Skeletal muscle satellite cell (primary cell): ENCODE measurements around the gene CNTNAP2.

Experiments used
- H3K27me3 ChIP-seq: 2 replicates; pipeline ENCODE4 v1.7.0; 2013; ENCODE audit warnings: low read length; ENCODE audit not compliant: control insufficient read depth, insufficient read depth
- H3K36me3 ChIP-seq: 2 replicates; pipeline ENCODE4 v1.7.0; 2013; ENCODE audit warnings: mild to moderate bottlenecking, control low read depth, low read length; ENCODE audit not compliant: insufficient read depth
- H3K4me1 ChIP-seq: 2 replicates; pipeline ENCODE4 v1.7.0; 2013; ENCODE audit warnings: low read length; ENCODE audit not compliant: control insufficient read depth, insufficient read depth
- H3K4me2 ChIP-seq: 2 replicates; pipeline ENCODE4 v1.7.0; 2013; ENCODE audit warnings: mild to moderate bottlenecking, low read length
- H3K4me3 ChIP-seq: 2 replicates; pipeline ENCODE4 v1.7.0; 2013; ENCODE audit warnings: low read length
- H3K9ac ChIP-seq: 2 replicates; pipeline ENCODE4 v1.7.0; 2013; ENCODE audit warnings: mild to moderate bottlenecking, low read depth, low read length, moderate library complexity
- H3K9me3 ChIP-seq: replicated peaks from 2 replicates; pipeline ENCODE4 v1.7.0; 2013; ENCODE audit warnings: mild to moderate bottlenecking, control low read depth, low read length

Gene CNTNAP2

GRCh38 chr7:147869456-147869855 lies 1752.9 kb downstream of the CNTNAP2 start:
- Histone ChIP-seq H3K4me1 (no peaks in the 10 kb centered on the region), H3K9me3 (no peaks in the 10 kb centered on the region), H3K9ac (no peak overlapping the region), H3K4me2 (no peak overlapping the region), H3K4me3 (no peak overlapping the region), H3K27me3 (no peaks in the 10 kb centered on the region), H3K36me3 (no peaks in the 10 kb centered on the region)

DNA sequence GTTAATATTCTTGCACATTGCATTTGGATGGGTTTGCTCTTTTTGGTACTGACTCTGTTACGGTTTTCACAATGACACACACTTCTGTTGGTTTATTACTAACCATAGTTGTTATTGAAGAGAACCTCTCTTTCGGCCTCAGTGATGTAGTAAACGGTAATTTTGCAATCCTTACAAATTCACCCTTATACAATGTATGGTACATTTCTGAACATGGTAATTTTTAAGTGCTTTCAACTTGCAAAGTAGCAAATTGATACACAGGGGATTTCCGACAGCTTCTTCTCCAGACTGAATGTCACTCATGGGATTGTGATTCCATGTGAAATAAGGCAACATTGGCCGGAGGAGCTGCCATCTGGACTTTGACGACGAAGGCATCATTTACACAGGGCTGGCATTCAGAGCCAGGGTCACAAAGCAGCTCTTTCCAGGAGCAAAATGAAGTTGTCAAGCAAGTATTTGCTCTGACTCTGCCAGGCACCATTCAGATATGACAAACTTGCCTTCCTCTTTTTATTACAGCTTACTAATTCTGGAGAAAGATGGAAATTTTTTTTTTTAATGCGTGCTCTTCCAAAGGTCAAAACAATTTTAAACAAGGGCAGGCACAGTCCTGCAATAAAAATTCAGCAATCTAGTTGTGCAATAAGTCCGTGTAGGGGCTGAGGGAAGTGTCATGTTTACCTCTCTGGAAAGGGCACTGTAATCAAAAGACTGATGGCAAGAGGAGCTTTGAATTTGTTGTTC lies 1762.5 kb downstream of the CNTNAP2 start:
- H3K4me3 ChIP-seq: no peak overlapping the region
- H3K9me3 ChIP-seq: no peaks in the 10 kb centered on the region
- no peak overlapping the region for H3K4me2 ChIP-seq
- no peaks in the 10 kb centered on the region for H3K4me1 ChIP-seq
- no peaks in the 10 kb centered on the region for H3K36me3 ChIP-seq
- no peaks in the 10 kb centered on the region for H3K27me3 ChIP-seq
- no peak overlapping the region for H3K9ac ChIP-seq

DNA sequence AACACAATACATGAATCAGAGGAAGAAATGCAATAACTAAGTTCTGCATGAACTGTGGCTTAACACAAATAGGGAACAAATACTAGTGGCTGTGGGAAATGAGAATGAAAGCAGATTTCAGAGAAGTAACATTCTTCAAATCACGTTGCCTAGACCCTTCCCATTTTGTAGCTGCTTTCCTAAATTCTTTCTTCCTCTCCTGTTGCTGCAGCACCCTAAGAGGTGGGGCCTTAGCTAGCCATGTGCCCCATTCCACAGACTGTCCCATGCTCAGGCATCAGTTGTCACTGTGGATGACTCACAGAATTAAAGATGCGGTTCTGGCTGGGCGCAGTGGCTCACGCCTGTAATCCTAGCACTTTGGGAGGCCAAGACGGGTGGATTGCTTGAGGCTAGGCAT lies 1769.3 kb downstream of the CNTNAP2 start:
- Histone ChIP-seq H3K4me1 (no peaks in the 10 kb centered on the region), H3K4me3 (no peak overlapping the region), H3K4me2 (no peak overlapping the region), H3K27me3 (no peaks in the 10 kb centered on the region), H3K9me3 (no peaks in the 10 kb centered on the region), H3K36me3 (no peaks in the 10 kb centered on the region), H3K9ac (no peak overlapping the region)

DNA sequence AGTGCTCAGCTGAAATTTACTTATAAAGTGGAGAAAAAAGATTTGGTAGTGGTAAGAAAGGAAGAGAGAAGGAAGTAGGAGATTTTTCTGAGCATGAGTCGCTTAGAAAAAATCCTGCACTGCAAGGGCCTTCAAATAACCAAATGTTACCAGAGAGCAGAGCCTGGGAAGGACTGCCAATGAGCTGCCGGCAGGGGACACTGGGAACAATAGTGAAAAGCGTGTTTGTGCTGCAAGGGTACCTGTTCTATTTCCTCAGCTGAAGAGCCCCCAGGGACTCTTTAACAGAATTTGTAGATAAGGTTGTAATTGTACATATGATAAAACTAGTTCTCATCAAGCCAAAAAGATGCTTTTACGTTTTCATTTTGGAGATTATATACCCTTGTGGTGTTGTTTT lies 1777.7 kb downstream of the CNTNAP2 start:
- Histone ChIP-seq H3K27me3 (no peaks in the 10 kb centered on the region), H3K9ac (no peak overlapping the region), H3K4me1 (no peaks in the 10 kb centered on the region), H3K4me3 (no peak overlapping the region), H3K36me3 (no peaks in the 10 kb centered on the region), H3K9me3 (no peaks in the 10 kb centered on the region), H3K4me2 (no peak overlapping the region)

- Histone ChIP-seq H3K4me1 (no peaks in the 10 kb centered on the region), H3K9ac (no peak overlapping the region), H3K9me3 (no peaks in the 10 kb centered on the region), H3K4me2 (no peak overlapping the region), H3K36me3 (no peaks in the 10 kb centered on the region), H3K27me3 (no peaks in the 10 kb centered on the region), H3K4me3 (no peak overlapping the region)
Measured at GRCh38 chr7:147896121-147896520, 1779.5 kb downstream of the CNTNAP2 start.

- Histone ChIP-seq H3K9ac (no peak overlapping the region), H3K4me1 (no peaks in the 10 kb centered on the region), H3K4me3 (no peak overlapping the region), H3K36me3 (no peaks in the 10 kb centered on the region), H3K27me3 (no peaks in the 10 kb centered on the region), H3K4me2 (no peak overlapping the region), H3K9me3 (no peaks in the 10 kb centered on the region)
Measured at GRCh38 chr7:147903536-147904218, 1787.1 kb downstream of the CNTNAP2 start.

DNA sequence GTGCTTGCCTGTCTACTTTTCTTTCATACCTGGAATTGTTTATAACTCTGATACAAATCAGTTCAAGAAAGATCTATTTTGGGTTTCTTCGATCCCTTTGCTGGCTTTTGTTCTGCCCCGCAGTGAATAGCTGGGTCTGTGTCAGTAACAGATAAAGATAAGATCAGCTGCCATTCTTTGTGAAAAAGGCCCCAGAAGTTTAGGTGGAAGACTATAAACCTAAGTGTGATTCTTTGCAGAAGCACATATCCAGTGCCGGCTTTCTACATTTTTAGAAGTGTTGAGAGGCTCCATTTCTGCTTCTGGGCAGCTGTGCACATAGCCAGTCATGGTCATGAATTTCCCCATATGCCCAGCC lies 1787.6 kb downstream of the CNTNAP2 start:
- Histone ChIP-seq H3K36me3 (no peaks in the 10 kb centered on the region), H3K4me3 (no peak overlapping the region), H3K4me2 (no peak overlapping the region), H3K27me3 (no peaks in the 10 kb centered on the region), H3K9me3 (no peaks in the 10 kb centered on the region), H3K4me1 (no peaks in the 10 kb centered on the region), H3K9ac (no peak overlapping the region)

DNA sequence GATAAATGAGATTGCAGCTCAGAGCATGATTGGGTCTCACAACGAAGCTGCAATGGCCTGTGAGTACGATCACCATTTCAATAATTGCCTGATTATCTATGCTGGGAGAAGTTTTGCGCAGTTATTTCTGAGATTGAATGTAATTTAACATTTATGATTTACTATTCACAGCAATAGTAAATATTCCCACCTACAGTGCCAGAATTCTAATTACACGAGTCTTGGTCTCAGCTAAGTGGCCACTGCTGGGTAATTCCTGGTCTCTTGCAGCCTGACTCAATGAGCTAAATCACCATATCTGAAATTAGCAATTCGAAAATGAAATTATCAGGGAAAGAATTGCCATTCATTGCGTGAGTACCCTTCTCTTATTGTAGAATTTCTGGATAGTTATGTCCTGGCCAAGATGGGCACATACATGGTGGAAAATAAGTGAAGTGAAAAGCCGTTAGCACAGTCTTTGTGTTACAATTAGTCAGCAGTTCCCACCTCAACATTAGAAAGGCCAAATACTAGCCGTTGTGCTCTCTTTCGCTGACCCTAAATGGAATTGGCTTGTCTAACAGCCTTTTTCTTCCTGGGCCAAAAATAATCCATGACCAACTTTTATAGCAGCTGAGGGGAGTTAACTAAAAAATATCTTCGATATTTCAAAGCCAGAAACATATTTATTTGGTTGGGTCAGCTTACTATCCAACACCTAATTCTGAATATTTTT lies 1793.0 kb downstream of the CNTNAP2 start:
- H3K4me1 ChIP-seq: no peaks in the 10 kb centered on the region
- H3K4me2 ChIP-seq: no peak overlapping the region
- no peaks in the 10 kb centered on the region for H3K9me3 ChIP-seq
- no peaks in the 10 kb centered on the region for H3K27me3 ChIP-seq
- H3K4me3 ChIP-seq: no peak overlapping the region
- no peaks in the 10 kb centered on the region for H3K36me3 ChIP-seq
- H3K9ac ChIP-seq: no peak overlapping the region

- Histone ChIP-seq H3K4me1 (no peaks in the 10 kb centered on the region), H3K27me3 (no peaks in the 10 kb centered on the region), H3K9ac (no peak overlapping the region), H3K9me3 (no peaks in the 10 kb centered on the region), H3K36me3 (no peaks in the 10 kb centered on the region), H3K4me2 (no peak overlapping the region), H3K4me3 (no peak overlapping the region)
Measured at GRCh38 chr7:147911201-147911601, 1794.6 kb downstream of the CNTNAP2 start.

DNA sequence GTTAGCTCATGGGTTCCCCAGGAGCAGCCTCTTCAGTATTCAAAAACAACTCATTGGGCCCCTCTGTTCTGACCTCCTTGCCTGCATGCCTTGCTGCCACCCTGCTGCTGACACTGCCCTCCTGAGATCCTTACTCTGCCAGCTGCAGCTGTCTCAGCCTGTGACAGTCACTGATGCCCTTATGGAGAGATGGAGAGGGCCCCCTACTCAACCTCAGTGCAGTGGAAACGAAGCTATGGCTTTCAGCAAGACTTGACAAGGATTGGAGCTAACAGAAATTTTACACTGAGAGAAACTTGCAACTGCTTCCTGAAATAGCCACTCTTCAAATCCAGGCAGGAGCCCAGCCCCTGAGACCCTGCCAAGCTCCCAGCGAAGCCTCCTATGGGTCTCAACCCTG lies 1795.7 kb downstream of the CNTNAP2 start:
- Histone ChIP-seq H3K4me3 (no peak overlapping the region), H3K4me2 (no peak overlapping the region), H3K4me1 (no peaks in the 10 kb centered on the region), H3K9ac (no peak overlapping the region), H3K36me3 (no peaks in the 10 kb centered on the region), H3K9me3 (no peaks in the 10 kb centered on the region), H3K27me3 (no peaks in the 10 kb centered on the region)

DNA sequence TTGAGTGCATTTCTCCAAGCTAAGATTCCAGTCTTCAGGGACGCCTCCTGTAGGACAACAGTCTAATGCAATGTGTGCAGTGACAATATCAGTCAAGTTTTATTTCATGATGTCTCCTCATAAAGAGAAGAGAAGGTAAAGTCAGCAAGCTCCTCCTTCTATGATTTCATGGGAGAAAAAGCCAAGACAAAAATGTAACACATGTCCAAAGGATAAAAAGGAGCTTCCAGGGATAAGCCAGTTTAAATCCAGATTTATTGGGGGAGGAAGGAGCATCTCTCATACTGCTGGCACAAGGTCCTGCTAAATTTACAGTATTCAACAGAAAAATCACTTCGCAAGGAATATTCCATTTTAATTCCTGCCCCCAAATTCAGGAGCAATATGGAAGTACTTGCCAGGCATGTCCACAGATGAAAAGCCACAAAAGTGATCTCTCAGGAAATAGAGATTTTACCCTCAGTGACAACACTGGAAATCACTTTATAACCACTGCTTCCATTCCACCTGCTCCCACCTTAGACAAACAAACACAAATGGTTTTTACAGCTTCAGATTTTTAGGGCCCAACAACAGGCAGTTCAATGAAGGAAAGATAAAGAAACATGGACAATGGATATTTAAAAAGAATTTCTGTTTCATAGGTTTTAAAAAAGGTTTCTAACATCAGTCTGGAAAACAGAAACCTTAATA lies 1796.5 kb downstream of the CNTNAP2 start:
- Histone ChIP-seq H3K36me3 (no peaks in the 10 kb centered on the region), H3K4me3 (no peak overlapping the region), H3K4me1 (no peaks in the 10 kb centered on the region), H3K27me3 (no peaks in the 10 kb centered on the region), H3K4me2 (no peak overlapping the region), H3K9ac (no peak overlapping the region), H3K9me3 (no peaks in the 10 kb centered on the region)
